ENCODE measurements around the gene NHSL2.

- no peak for TF ChIP-seq POLR2AphosphoS5 (IDR thresholded peaks at IDR 0.05)
- TF ChIP-seq, protein P1, sequence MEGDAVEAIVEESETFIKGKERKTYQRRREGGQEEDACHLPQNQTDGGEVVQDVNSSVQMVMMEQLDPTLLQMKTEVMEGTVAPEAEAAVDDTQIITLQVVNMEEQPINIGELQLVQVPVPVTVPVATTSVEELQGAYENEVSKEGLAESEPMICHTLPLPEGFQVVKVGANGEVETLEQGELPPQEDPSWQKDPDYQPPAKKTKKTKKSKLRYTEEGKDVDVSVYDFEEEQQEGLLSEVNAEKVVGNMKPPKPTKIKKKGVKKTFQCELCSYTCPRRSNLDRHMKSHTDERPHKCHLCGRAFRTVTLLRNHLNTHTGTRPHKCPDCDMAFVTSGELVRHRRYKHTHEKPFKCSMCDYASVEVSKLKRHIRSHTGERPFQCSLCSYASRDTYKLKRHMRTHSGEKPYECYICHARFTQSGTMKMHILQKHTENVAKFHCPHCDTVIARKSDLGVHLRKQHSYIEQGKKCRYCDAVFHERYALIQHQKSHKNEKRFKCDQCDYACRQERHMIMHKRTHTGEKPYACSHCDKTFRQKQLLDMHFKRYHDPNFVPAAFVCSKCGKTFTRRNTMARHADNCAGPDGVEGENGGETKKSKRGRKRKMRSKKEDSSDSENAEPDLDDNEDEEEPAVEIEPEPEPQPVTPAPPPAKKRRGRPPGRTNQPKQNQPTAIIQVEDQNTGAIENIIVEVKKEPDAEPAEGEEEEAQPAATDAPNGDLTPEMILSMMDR (IDR thresholded peaks at IDR 0.05) = no peak
These were observed 138.1 kb downstream of the NHSL2 start for GRCh38 chrX:72048510-72049455.
